ENCODE measurements around the gene NELFA.

The NELFA gene

GRCh38 chr4:1982124-1983052 lies 26.4 kb downstream of the NELFA start:
- DNase-seq (ENCODE audit: low read depth in 4 of 4, low spot score in 1 of 4), result no peak

GRCh38 chr4:1981251-1982058 lies 27.3 kb downstream of the NELFA start:
- DNase-seq (ENCODE audit: low read depth in 4 of 4, low spot score in 1 of 4), result no peak

GRCh38 chr4:1980561-1981041 lies 28.2 kb downstream of the NELFA start:
- DNase-seq (ENCODE audit: low read depth in 4 of 4, low spot score in 1 of 4), result no peak

- DNase-seq (ENCODE audit: low read depth in 4 of 4, low spot score in 1 of 4), result no peak
These were observed 29.1 kb downstream of the NELFA start for GRCh38 chr4:1979477-1980196.

- no peak for DNase-seq (ENCODE audit: low read depth in 4 of 4, low spot score in 1 of 4)
These were observed 29.9 kb downstream of the NELFA start for GRCh38 chr4:1978741-1979476.

GRCh38 chr4:1978226-1978625 lies 30.5 kb downstream of the NELFA start:
- no peak for DNase-seq (ENCODE audit: low read depth in 4 of 4, low spot score in 1 of 4)

- no peak for DNase-seq (ENCODE audit: low read depth in 4 of 4, low spot score in 1 of 4)
These were observed 32.1 kb downstream of the NELFA start for GRCh38 chr4:1976416-1977352.

GRCh38 chr4:1975880-1976279 lies 32.9 kb downstream of the NELFA start:
- DNase-seq (ENCODE audit: low read depth in 4 of 4, low spot score in 1 of 4), result no peak

GRCh38 chr4:1975391-1975801 lies 33.4 kb downstream of the NELFA start:
- no peak for DNase-seq (ENCODE audit: low read depth in 4 of 4, low spot score in 1 of 4)

GRCh38 chr4:1974840-1975239 lies 33.9 kb downstream of the NELFA start:
- no peak for DNase-seq (ENCODE audit: low read depth in 4 of 4, low spot score in 1 of 4)

GRCh38 chr4:1973661-1974060 lies 35.1 kb downstream of the NELFA start:
- DNase-seq (ENCODE audit: low read depth in 4 of 4, low spot score in 1 of 4), result no peak

GRCh38 chr4:1973218-1973617 lies 35.6 kb downstream of the NELFA start:
- DNase-seq (ENCODE audit: low read depth in 4 of 4, low spot score in 1 of 4), result no peak

- DNase-seq (ENCODE audit: low read depth in 4 of 4, low spot score in 1 of 4), result no peak
These were observed 36.4 kb downstream of the NELFA start for GRCh38 chr4:1972414-1972813.

- DNase-seq (ENCODE audit: low read depth in 4 of 4, low spot score in 1 of 4), result no peak
These were observed 37.1 kb downstream of the NELFA start for GRCh38 chr4:1971456-1972200.

GRCh38 chr4:1970926-1971325 lies 37.8 kb downstream of the NELFA start:
- no peak for DNase-seq (ENCODE audit: low read depth in 4 of 4, low spot score in 1 of 4)

- no peak for DNase-seq (ENCODE audit: low read depth in 4 of 4, low spot score in 1 of 4)
These were observed 38.6 kb downstream of the NELFA start for GRCh38 chr4:1969928-1970723.

GRCh38 chr4:1968686-1969295 lies 40.0 kb downstream of the NELFA start:
- no peak for DNase-seq (ENCODE audit: low read depth in 4 of 4, low spot score in 1 of 4)

All from stimulated activated CD4-positive, alpha-beta T cell treated with anti-CD3 and anti-CD28 coated beads, Interleukin-1b, Interleukin-23, amount 100 ng/mL, for 24 hours (primary cell).